ENCODE measurements around the gene GNG7.
"Not testable (repeated sequence)": the region's sequence is repeated elsewhere in the genome, so short reads cannot be mapped to it uniquely, and the experiment has no call there.

Gene GNG7

GRCh38 chr19:2667349-2667748, 35.1 kb downstream of the GNG7 start:
- not testable (repeated sequence) for H3K9ac ChIP-seq (ENCODE audit: low read length in 2 of 2); H3K36me3 ChIP-seq (ENCODE audit: control insufficient read depth in 2 of 2, insufficient read depth in 2 of 2, low read length in 2 of 2); H3K27ac ChIP-seq (ENCODE audit: low read length); H3K4me3 ChIP-seq (ENCODE audit: low read length in 2 of 2); H3K4me1 ChIP-seq (ENCODE audit: control insufficient read depth, insufficient read depth, low read length); H3K9me3 ChIP-seq (ENCODE audit: control insufficient read depth in 2 of 2, low read length in 2 of 2); H3K27me3 ChIP-seq (ENCODE audit: control insufficient read depth in 1 of 2, insufficient read depth in 2 of 2, low read length in 2 of 2)

GRCh38 chr19:2666344-2666994, 36.0 kb downstream of the GNG7 start:
- H3K4me1 ChIP-seq (ENCODE audit: control insufficient read depth, insufficient read depth, low read length): no peaks in the 10 kb centered on the region
- H3K27me3 ChIP-seq (ENCODE audit: control insufficient read depth in 1 of 2, insufficient read depth in 2 of 2, low read length in 2 of 2): no peaks in the 10 kb centered on the region
- H3K9ac ChIP-seq (ENCODE audit: low read length in 2 of 2): no peak overlapping the region
- no peak overlapping the region for H3K4me3 ChIP-seq (ENCODE audit: low read length in 2 of 2)
- H3K36me3 ChIP-seq (ENCODE audit: control insufficient read depth in 2 of 2, insufficient read depth in 2 of 2, low read length in 2 of 2): no peaks in the 10 kb centered on the region
- H3K9me3 ChIP-seq (ENCODE audit: control insufficient read depth in 2 of 2, low read length in 2 of 2): peaks cover 0 to 3% of the 10 kb centered on the region in 2 donors
- H3K27ac ChIP-seq (ENCODE audit: low read length): no peak overlapping the region

- Histone ChIP-seq H3K27me3 (ENCODE audit: control insufficient read depth in 1 of 2, insufficient read depth in 2 of 2, low read length in 2 of 2) (no peaks in the 10 kb centered on the region), H3K4me3 (ENCODE audit: low read length in 2 of 2) (no peak overlapping the region), H3K4me1 (ENCODE audit: control insufficient read depth, insufficient read depth, low read length) (no peaks in the 10 kb centered on the region), H3K9ac (ENCODE audit: low read length in 2 of 2) (no peak overlapping the region), H3K36me3 (ENCODE audit: control insufficient read depth in 2 of 2, insufficient read depth in 2 of 2, low read length in 2 of 2) (no peaks in the 10 kb centered on the region), H3K27ac (ENCODE audit: low read length) (no peak overlapping the region), H3K9me3 (ENCODE audit: control insufficient read depth in 2 of 2, low read length in 2 of 2) (peaks cover 0 to 3% of the 10 kb centered on the region in 2 donors)
These were observed 37.4 kb downstream of the GNG7 start for GRCh38 chr19:2665103-2665502.

GRCh38 chr19:2663920-2664571, 38.4 kb downstream of the GNG7 start:
- Histone ChIP-seq H3K4me1 (ENCODE audit: control insufficient read depth, insufficient read depth, low read length) (no peaks in the 10 kb centered on the region), H3K27ac (ENCODE audit: low read length) (no peak overlapping the region), H3K4me3 (ENCODE audit: low read length in 2 of 2) (no peak overlapping the region), H3K9me3 (ENCODE audit: control insufficient read depth in 2 of 2, low read length in 2 of 2) (peaks cover 0 to 3% of the 10 kb centered on the region in 2 donors), H3K27me3 (ENCODE audit: control insufficient read depth in 1 of 2, insufficient read depth in 2 of 2, low read length in 2 of 2) (no peaks in the 10 kb centered on the region), H3K36me3 (ENCODE audit: control insufficient read depth in 2 of 2, insufficient read depth in 2 of 2, low read length in 2 of 2) (no peaks in the 10 kb centered on the region), H3K9ac (ENCODE audit: low read length in 2 of 2) (no peak overlapping the region)

- no peak overlapping the region for H3K9ac ChIP-seq (ENCODE audit: low read length in 2 of 2)
- H3K4me1 ChIP-seq (ENCODE audit: control insufficient read depth, insufficient read depth, low read length): no peaks in the 10 kb centered on the region
- no peaks in the 10 kb centered on the region for H3K36me3 ChIP-seq (ENCODE audit: control insufficient read depth in 2 of 2, insufficient read depth in 2 of 2, low read length in 2 of 2)
- H3K9me3 ChIP-seq (ENCODE audit: control insufficient read depth in 2 of 2, low read length in 2 of 2): peaks cover 0 to 3% of the 10 kb centered on the region in 2 donors
- no peak overlapping the region for H3K4me3 ChIP-seq (ENCODE audit: low read length in 2 of 2)
- no peaks in the 10 kb centered on the region for H3K27me3 ChIP-seq (ENCODE audit: control insufficient read depth in 1 of 2, insufficient read depth in 2 of 2, low read length in 2 of 2)
- H3K27ac ChIP-seq (ENCODE audit: low read length): no peak overlapping the region
These were observed 40.9 kb downstream of the GNG7 start for GRCh38 chr19:2661615-2662014.

- Histone ChIP-seq H3K9me3 (ENCODE audit: control insufficient read depth in 2 of 2, low read length in 2 of 2) (peaks cover 0 to 3% of the 10 kb centered on the region in 2 donors), H3K4me3 (ENCODE audit: low read length in 2 of 2) (no peak overlapping the region), H3K27ac (ENCODE audit: low read length) (no peak overlapping the region), H3K36me3 (ENCODE audit: control insufficient read depth in 2 of 2, insufficient read depth in 2 of 2, low read length in 2 of 2) (no peaks in the 10 kb centered on the region), H3K4me1 (ENCODE audit: control insufficient read depth, insufficient read depth, low read length) (no peaks in the 10 kb centered on the region), H3K27me3 (ENCODE audit: control insufficient read depth in 1 of 2, insufficient read depth in 2 of 2, low read length in 2 of 2) (no peaks in the 10 kb centered on the region), H3K9ac (ENCODE audit: low read length in 2 of 2) (no peak overlapping the region)
These were observed 42.5 kb downstream of the GNG7 start for GRCh38 chr19:2659856-2660432.

- Histone ChIP-seq H3K27me3 (ENCODE audit: control insufficient read depth in 1 of 2, insufficient read depth in 2 of 2, low read length in 2 of 2) (no peaks in the 10 kb centered on the region), H3K27ac (ENCODE audit: low read length) (no peak overlapping the region), H3K36me3 (ENCODE audit: control insufficient read depth in 2 of 2, insufficient read depth in 2 of 2, low read length in 2 of 2) (no peaks in the 10 kb centered on the region), H3K9me3 (ENCODE audit: control insufficient read depth in 2 of 2, low read length in 2 of 2) (no peaks in the 10 kb centered on the region), H3K4me1 (ENCODE audit: control insufficient read depth, insufficient read depth, low read length) (no peaks in the 10 kb centered on the region), H3K4me3 (ENCODE audit: low read length in 2 of 2) (no peak overlapping the region), H3K9ac (ENCODE audit: low read length in 2 of 2) (no peak overlapping the region)
These were observed 46.0 kb downstream of the GNG7 start for GRCh38 chr19:2656533-2656932.

- H3K27ac ChIP-seq (ENCODE audit: low read length): no peak overlapping the region
These were observed 48.5 kb downstream of the GNG7 start for GRCh38 chr19:2653710-2654707.

GRCh38 chr19:2653218-2653617, 49.3 kb downstream of the GNG7 start:
- H3K9ac ChIP-seq (ENCODE audit: low read length in 2 of 2): no peak overlapping the region

More at GRCh38 chr19:2653710-2654707, 48.5 kb downstream of the GNG7 start:
- H3K9me3 ChIP-seq (ENCODE audit: control insufficient read depth in 2 of 2, low read length in 2 of 2): no peaks in the 10 kb centered on the region
- peaks cover 6% of the 10 kb centered on the region for H3K4me1 ChIP-seq (ENCODE audit: control insufficient read depth, insufficient read depth, low read length)
- H3K36me3 ChIP-seq (ENCODE audit: control insufficient read depth in 2 of 2, insufficient read depth in 2 of 2, low read length in 2 of 2): no peaks in the 10 kb centered on the region
- no peak overlapping the region for H3K4me3 ChIP-seq (ENCODE audit: low read length in 2 of 2)
- no peaks in the 10 kb centered on the region for H3K27me3 ChIP-seq (ENCODE audit: control insufficient read depth in 1 of 2, insufficient read depth in 2 of 2, low read length in 2 of 2)
- H3K9ac ChIP-seq (ENCODE audit: low read length in 2 of 2): no peak overlapping the region

GRCh38 chr19:2652504-2653099, 49.9 kb downstream of the GNG7 start:
- Histone ChIP-seq H3K4me3 (ENCODE audit: low read length in 2 of 2) (no peak overlapping the region), H3K36me3 (ENCODE audit: control insufficient read depth in 2 of 2, insufficient read depth in 2 of 2, low read length in 2 of 2) (no peaks in the 10 kb centered on the region), H3K27ac (ENCODE audit: low read length) (no peak overlapping the region), H3K9ac (ENCODE audit: low read length in 2 of 2) (no peak overlapping the region), H3K27me3 (ENCODE audit: control insufficient read depth in 1 of 2, insufficient read depth in 2 of 2, low read length in 2 of 2) (no peaks in the 10 kb centered on the region), H3K9me3 (ENCODE audit: control insufficient read depth in 2 of 2, low read length in 2 of 2) (no peaks in the 10 kb centered on the region), H3K4me1 (ENCODE audit: control insufficient read depth, insufficient read depth, low read length) (peaks cover 6% of the 10 kb centered on the region)

More at GRCh38 chr19:2653218-2653617, 49.3 kb downstream of the GNG7 start:
- no peaks in the 10 kb centered on the region for H3K9me3 ChIP-seq (ENCODE audit: control insufficient read depth in 2 of 2, low read length in 2 of 2)
- H3K4me3 ChIP-seq (ENCODE audit: low read length in 2 of 2): no peak overlapping the region
- H3K27me3 ChIP-seq (ENCODE audit: control insufficient read depth in 1 of 2, insufficient read depth in 2 of 2, low read length in 2 of 2): no peaks in the 10 kb centered on the region
- H3K36me3 ChIP-seq (ENCODE audit: control insufficient read depth in 2 of 2, insufficient read depth in 2 of 2, low read length in 2 of 2): no peaks in the 10 kb centered on the region
- H3K4me1 ChIP-seq (ENCODE audit: control insufficient read depth, insufficient read depth, low read length): peaks cover 6% of the 10 kb centered on the region
- no peak overlapping the region for H3K27ac ChIP-seq (ENCODE audit: low read length)
